ENCODE data around the gene TDG. TPM values are rescaled to one million over a fixed set of nuclear protein-coding genes. Genes with fewer than 3 reads are reported as not detected.
"Not testable (repeated sequence)": the region's sequence is repeated elsewhere in the genome, so short reads cannot be mapped to it uniquely, and the experiment has no call there.

The TDG gene
- total and polyA plus RNA-seq, 2 donors (not counting 3 experiments of a cell fraction or from before 2014, with no cell fraction given), result 17.6 to 36.8 TPM

- Histone ChIP-seq H3K9me3 (replicated peaks; ENCODE audit: control insufficient read depth, insufficient read depth, low read length) (no peaks in the 10 kb centered on the region), H3K27ac (ENCODE audit: insufficient read depth, low read depth, low read length) (no peak overlapping the region), H3K4me2 (ENCODE audit: insufficient read depth, low read length) (no peak overlapping the region), H3K36me3 (ENCODE audit: control insufficient read depth in 2 of 2, extremely low read depth in 1 of 2, insufficient read depth in 2 of 2, low read length in 2 of 2) (no peaks in the 10 kb centered on the region), H3K79me2 (ENCODE audit: control insufficient read depth, insufficient read depth, low read length) (no peaks in the 10 kb centered on the region), H3K9ac (replicated peaks; ENCODE audit: extremely low read depth, insufficient read depth, low read length) (no peak overlapping the region), H2AFZ (ENCODE audit: low read depth, low read length) (no peak overlapping the region), H3K4me1 (ENCODE audit: control insufficient read depth, extremely low read depth, insufficient read depth, low read length) (no peaks in the 10 kb centered on the region), H3K27me3 (ENCODE audit: control insufficient read depth in 2 of 2, insufficient read depth in 2 of 2, low read length in 2 of 2) (peaks cover 0 to 26% of the 10 kb centered on the region in 2 experiments), H3K4me3 (replicated peaks in 1 of 3; ENCODE audit: insufficient read depth in 1 of 3, low read depth in 1 of 3, low read length in 3 of 3) (no peak overlapping the region), H4K20me1 (replicated peaks; ENCODE audit: control insufficient read depth, extremely low read depth, insufficient read depth, low read length) (no peaks in the 10 kb centered on the region), H3K9me1 (replicated peaks; ENCODE audit: control insufficient read depth, extremely low read depth, insufficient read depth, low read length) (no peaks in the 10 kb centered on the region)
- DNase-seq (ENCODE audit: low read depth, low spot score) (no peak), FAIRE-seq (no peak)
- BruUV-seq (replicated peaks), result no TSS peak
- POLR2A ChIA-PET, result no interaction called here
- CTCF ChIA-PET, result interaction anchor here (0.9 to 1.4 kb wide), 5 partner anchors 10 to 894 kb away, joined by 3 to 6 read pairs (median 3); partner anchors contain the start of gene GLT8D2
- TF ChIP-seq CTCF (IDR thresholded peaks at IDR 0.05; ENCODE audit: extremely low read depth in 1 of 2, insufficient read depth in 1 of 2, low read depth in 1 of 2, low read length in 2 of 2) (no peak), MAX (IDR thresholded peaks at IDR 0.05; ENCODE audit: insufficient read depth, insufficient read length) (no peak), JUN (IDR thresholded peaks at IDR 0.05; ENCODE audit: borderline replicate concordance, insufficient read depth, insufficient read length, low read depth) (no peak), POLR2A (IDR thresholded peaks at IDR 0.05; ENCODE audit: low read depth, low read length) (no peak), MYC (IDR thresholded peaks at IDR 0.05; ENCODE audit: low read depth, low read length) (no peak), POLR2AphosphoS5 (IDR thresholded peaks at IDR 0.05; ENCODE audit: insufficient read depth, low read depth, low read length) (no peak), GATA2 (IDR thresholded peaks at IDR 0.05; ENCODE audit: insufficient read depth, insufficient read length, low read depth, low read length) (no peak), EZH2 (IDR thresholded peaks at IDR 0.05; ENCODE audit: borderline replicate concordance, low read depth, low read length, severe bottlenecking) (no peak), FOS (IDR thresholded peaks at IDR 0.05; ENCODE audit: borderline replicate concordance, insufficient read depth, low read length) (no peak)
- intact Hi-C loops (cut with micrococcal nuclease) (no loop called here), dilution Hi-C loops (cut with MboI; ENCODE audit: extremely low pct_ligation_motif_present, low sequenced_read_pairs) (no loop called here)
Observed at GRCh38 chr12:104026841-104027599, 61.3 kb downstream of the TDG start.

- H3K9me3 ChIP-seq (replicated peaks; ENCODE audit: control insufficient read depth, insufficient read depth, low read length); H3K36me3 ChIP-seq (ENCODE audit: control insufficient read depth in 2 of 2, extremely low read depth in 1 of 2, insufficient read depth in 2 of 2, low read length in 2 of 2); DNase-seq (ENCODE audit: low read depth, low spot score); FAIRE-seq; H3K9me1 ChIP-seq (replicated peaks; ENCODE audit: control insufficient read depth, extremely low read depth, insufficient read depth, low read length); CTCF ChIA-PET; H3K27ac ChIP-seq (ENCODE audit: insufficient read depth, low read depth, low read length); POLR2A ChIA-PET; H3K4me3 ChIP-seq (replicated peaks in 1 of 3; ENCODE audit: insufficient read depth in 1 of 3, low read depth in 1 of 3, low read length in 3 of 3); H2AFZ ChIP-seq (ENCODE audit: low read depth, low read length); dilution Hi-C loops (cut with MboI; ENCODE audit: extremely low pct_ligation_motif_present, low sequenced_read_pairs); intact Hi-C loops (cut with micrococcal nuclease); H3K4me1 ChIP-seq (ENCODE audit: control insufficient read depth, extremely low read depth, insufficient read depth, low read length); H3K9ac ChIP-seq (replicated peaks; ENCODE audit: extremely low read depth, insufficient read depth, low read length); H4K20me1 ChIP-seq (replicated peaks; ENCODE audit: control insufficient read depth, extremely low read depth, insufficient read depth, low read length); BruUV-seq (replicated peaks); H3K79me2 ChIP-seq (ENCODE audit: control insufficient read depth, insufficient read depth, low read length); H3K4me2 ChIP-seq (ENCODE audit: insufficient read depth, low read length): not testable (repeated sequence)
- peaks cover 2 to 18% of the 10 kb centered on the region in 2 experiments for H3K27me3 ChIP-seq (ENCODE audit: control insufficient read depth in 2 of 2, insufficient read depth in 2 of 2, low read length in 2 of 2)
Observed at GRCh38 chr12:104030596-104030995, 64.9 kb downstream of the TDG start.

All from endothelial cell of umbilical vein (primary cell).